Measurements from ENCODE around the gene NDUFA8.

The NDUFA8 gene

GRCh38 chr9:122159026-122159924 is at the start of gene NDUFA8, which contains the start of gene MORN5:
NDUFA8 (minus strand) TSS chr9:122159779; CDS start chr9:122159677, 102 bp downstream.
MORN5 (plus strand) TSS chr9:122159908; CDS start chr9:122159973, 65 bp downstream.
- peak; percentile 85 to 86 for ATAC-seq

GRCh38 chr9:122207096-122207495 is 47.5 kb upstream of the NDUFA8 start:
- no peak for ATAC-seq

- no peak for ATAC-seq
Measured at GRCh38 chr9:122206118-122207046, 46.8 kb upstream of the NDUFA8 start.

- no peak for ATAC-seq
Measured at GRCh38 chr9:122205176-122205575, 45.6 kb upstream of the NDUFA8 start.

GRCh38 chr9:122204491-122204890 is 44.9 kb upstream of the NDUFA8 start:
- no peak for ATAC-seq

- ATAC-seq = no peak
Measured at GRCh38 chr9:122204055-122204454, 44.5 kb upstream of the NDUFA8 start.

- ATAC-seq = no peak
Measured at GRCh38 chr9:122202111-122202510, 42.5 kb upstream of the NDUFA8 start.

- ATAC-seq = no peak
Measured at GRCh38 chr9:122201641-122202040, 42.1 kb upstream of the NDUFA8 start.

GRCh38 chr9:122200960-122201595 is 41.5 kb upstream of the NDUFA8 start:
- no peak for ATAC-seq

GRCh38 chr9:122197882-122198281 is 38.3 kb upstream of the NDUFA8 start:
- ATAC-seq = no peak

- ATAC-seq = no peak
Measured at GRCh38 chr9:122197426-122197825, 37.8 kb upstream of the NDUFA8 start.

GRCh38 chr9:122195875-122196274 is 36.3 kb upstream of the NDUFA8 start:
- no peak for ATAC-seq

GRCh38 chr9:122193651-122194050 is 34.1 kb upstream of the NDUFA8 start:
- ATAC-seq = no peak

GRCh38 chr9:122192914-122193525 is 33.4 kb upstream of the NDUFA8 start:
- no peak for ATAC-seq

- ATAC-seq = no peak
Measured at GRCh38 chr9:122192261-122192875, 32.8 kb upstream of the NDUFA8 start.

- no peak for ATAC-seq
Measured at GRCh38 chr9:122191584-122191983, 32.0 kb upstream of the NDUFA8 start.

- peak; percentile 20 to 41 for ATAC-seq
Measured at GRCh38 chr9:122190597-122191381, 31.2 kb upstream of the NDUFA8 start.

- no peak for ATAC-seq
Measured at GRCh38 chr9:122188369-122188768, 28.8 kb upstream of the NDUFA8 start.

- ATAC-seq = no peak
Measured at GRCh38 chr9:122186777-122187470, 27.3 kb upstream of the NDUFA8 start.

GRCh38 chr9:122186301-122186700 is 26.7 kb upstream of the NDUFA8 start:
- no peak for ATAC-seq

Measured in activated CD4-positive, CD25-positive, alpha-beta regulatory T cell treated with anti-CD3 and anti-CD28 coated beads, Interleukin-2, amount 50 U/mL, for 24 hours (primary cell).